Epithelial cell of proximal tubule (primary cell): Measurements from ENCODE around the gene PIMREG. TPM values are rescaled to one million over a fixed set of nuclear protein-coding genes. Genes with fewer than 3 reads are reported as not detected.

ENCODE experiments used
- DNase-seq: peaks from one replicate; pipeline ENCODE4 v3.0.0-alpha.2; 2011; ENCODE audit warnings: low read depth
- H3K4me3 ChIP-seq: 2 replicates; pipeline ENCODE4 v1.5.1; 2011; ENCODE audit warnings: low read depth, mild to moderate bottlenecking, low read length
- CTCF ChIP-seq: conservative IDR thresholded peaks from 2 replicates; pipeline ENCODE4 v1.5.1; 2012; ENCODE audit warnings: low read depth, mild to moderate bottlenecking, low read length
- total RNA-seq: library from RNA; depleted of rRNA; stranded (reverse); fragments of >200 nt; gene quantifications from 2 replicates; pipeline ENCODE4 v1.2.3, GENCODE V29; 2015

Gene PIMREG
- total RNA-seq, 1 donor from 2014 or later: 65.1 TPM

GRCh38 chr17:6426356-6427101 lies 17.7 kb upstream of the PIMREG start:
- no peak overlapping the region for H3K4me3 ChIP-seq
- DNase-seq: no peak
- no peak for TF ChIP-seq CTCF

- TF ChIP-seq CTCF: no peak
- H3K4me3 ChIP-seq: no peak overlapping the region
- no peak for DNase-seq
Measured at GRCh38 chr17:6427279-6427781, 16.9 kb upstream of the PIMREG start.

GRCh38 chr17:6428207-6428965 lies 15.9 kb upstream of the PIMREG start:
- no peak for DNase-seq
- no peak for TF ChIP-seq CTCF
- H3K4me3 ChIP-seq: no peak overlapping the region

- TF ChIP-seq CTCF: no peak
- H3K4me3 ChIP-seq: no peak overlapping the region
- DNase-seq: no peak
Measured at GRCh38 chr17:6429266-6429665, 15.0 kb upstream of the PIMREG start.

GRCh38 chr17:6430769-6431168 lies 13.5 kb upstream of the PIMREG start:
- H3K4me3 ChIP-seq: no peak overlapping the region
- peak; percentile 49 for TF ChIP-seq CTCF
- no peak for DNase-seq

GRCh38 chr17:6435051-6435450 lies 9.2 kb upstream of the PIMREG start, which contains the start of gene AIPL1:
TSS of gene AIPL1 (minus strand) at chr17:6435121. CDS start at chr17:6435104, 17 bp downstream.
- no peak within 1 kb of the TSS for H3K4me3 ChIP-seq
- DNase-seq: no peak
- no peak for TF ChIP-seq CTCF
